ENCODE measurements around the gene TRPM5.
A peak's percentile ranks its signal among the peaks of the same experiment; 100 is the strongest.

- TF ChIP-seq MBD1 (CRISPR knock-in tag; IDR thresholded peaks at IDR 0.05) (no peak), ZNF609 (CRISPR knock-in tag; IDR thresholded peaks at IDR 0.05; ENCODE audit: borderline replicate concordance) (no peak), POLR2A (conservative IDR thresholded peaks at IDR 0.05) (peak; percentile 56; the same call in 1 of the 2 replicates), BRD9 (IDR thresholded peaks at IDR 0.05; ENCODE audit: low read depth, partially characterized antibody) (no peak), YY1 (IDR thresholded peaks at IDR 0.05; ENCODE audit: borderline replicate concordance in 1 of 3, control insufficient read depth in 1 of 3, extremely low read depth in 1 of 3, insufficient read depth in 3 of 3, insufficient read length in 1 of 3, insufficient replicate concordance in 2 of 3, low read depth in 1 of 3, low read length in 2 of 3) (no peak), SRSF3 (IDR thresholded peaks at IDR 0.05; ENCODE audit: insufficient read depth, low read length) (no peak), CTCF (IDR thresholded peaks at IDR 0.05 in 2 of 3, conservative IDR thresholded peaks at IDR 0.05 in 1 of 3; ENCODE audit: insufficient read depth in 2 of 3, low read depth in 1 of 3, low read length in 3 of 3) (no peak), PREB (CRISPR knock-in tag; IDR thresholded peaks at IDR 0.05) (no peak), EP300 (IDR thresholded peaks at IDR 0.05; ENCODE audit: low read length) (no peak), TRIM28 (IDR thresholded peaks at IDR 0.05) (no peak), FOXJ2 (tag; IDR thresholded peaks at IDR 0.05) (no peak)
Measured at GRCh38 chr11:2404735-2405196, 39.5 kb downstream of the TRPM5 start.

All from K562 (cell line).